MM.1S (cell line): ENCODE measurements around the gene ARHGEF12.

Experiments
- DNase-seq: peaks from one replicate; pipeline ENCODE4 v3.0.0-alpha.2; 2015
- H2AFZ ChIP-seq: fragments of 300-600 bp; sonication (generic); 2 replicates; pipeline ENCODE4 v1.6.0; 2016; ENCODE audit warnings: antibody characterized with exemption, low read length
- H3F3A ChIP-seq: fragments of 300-600 bp; sonication (generic); 2 replicates; pipeline ENCODE4 v1.6.1; 2016; ENCODE audit warnings: mild to moderate bottlenecking, antibody characterized with exemption, low read length, moderate library complexity, mixed read lengths; ENCODE audit not compliant: insufficient read depth
- H3K27ac ChIP-seq: fragments of 300-600 bp; sonication (generic); 2 replicates; pipeline ENCODE4 v1.5.1; 2016; ENCODE audit warnings: mild to moderate bottlenecking, low read length
- H3K27me3 ChIP-seq: fragments of 300-600 bp; sonication (generic); replicated peaks from 2 replicates; pipeline ENCODE4 v1.6.0; 2016; ENCODE audit warnings: low read length; ENCODE audit not compliant: insufficient read depth
- H3K36me3 ChIP-seq: fragments of 300-600 bp; sonication (generic); replicated peaks from 2 replicates; pipeline ENCODE4 v1.6.1; 2016; ENCODE audit warnings: mild to moderate bottlenecking, low read length, mixed read lengths; ENCODE audit not compliant: insufficient read depth
- H3K4me1 ChIP-seq: fragments of 300-600 bp; sonication (generic); 2 replicates; pipeline ENCODE4 v1.6.1; 2016; ENCODE audit warnings: low read length, mixed read lengths
- H3K4me2 ChIP-seq: fragments of 300-600 bp; sonication (generic); 2 replicates; pipeline ENCODE4 v1.6.0; 2016; ENCODE audit warnings: low read depth, low read length
- H3K4me3 ChIP-seq: fragments of 300-600 bp; sonication (generic); 2 replicates; pipeline ENCODE4 v1.5.1; 2016; ENCODE audit warnings: low read length, mixed read lengths
- H3K79me2 ChIP-seq: fragments of 300-600 bp; sonication (generic); 2 replicates; pipeline ENCODE4 v1.6.1; 2016; ENCODE audit warnings: mixed run types, low read length, mixed read lengths
- H3K9ac ChIP-seq: fragments of 300-600 bp; sonication (generic); 2 replicates; pipeline ENCODE4 v1.6.1; 2016; ENCODE audit warnings: low read length, mixed read lengths
- H3K9me2 ChIP-seq: fragments of 300-600 bp; sonication (generic); replicated peaks from 2 replicates; pipeline ENCODE4 v1.6.1; 2016; ENCODE audit warnings: mild to moderate bottlenecking, low read length, mixed read lengths; ENCODE audit not compliant: insufficient read depth
- H3K9me3 ChIP-seq: fragments of 300-600 bp; sonication (generic); replicated peaks from 2 replicates; pipeline ENCODE4 v1.6.1; 2016; ENCODE audit warnings: mild to moderate bottlenecking, low read length, mixed read lengths; ENCODE audit not compliant: insufficient read depth
- H4K20me1 ChIP-seq: fragments of 300-600 bp; sonication (generic); 2 replicates; pipeline ENCODE4 v1.6.1; 2016; ENCODE audit warnings: mild to moderate bottlenecking, low read length, moderate library complexity, mixed read lengths; ENCODE audit not compliant: insufficient read depth
- CTCF ChIP-seq: fragments of 300-600 bp; sonication (generic); IDR thresholded peaks from 2 replicates; pipeline ENCODE4 v1.5.1; 2016; ENCODE audit warnings: antibody characterized with exemption, low read length, mixed read lengths
- EZH2 ChIP-seq: fragments of 300-600 bp; sonication (generic); optimal IDR thresholded peaks from 2 replicates; pipeline ENCODE3; 2017; ENCODE audit warnings: low read depth, mild to moderate bottlenecking, antibody characterized with exemption, low read length, mixed read lengths
- EZH2phosphoT487 ChIP-seq: fragments of 300-600 bp; sonication (generic); IDR thresholded peaks from 2 replicates; pipeline ENCODE4 v1.6.1; 2018; ENCODE audit warnings: antibody characterized with exemption, low read length

Gene ARHGEF12, protein sequence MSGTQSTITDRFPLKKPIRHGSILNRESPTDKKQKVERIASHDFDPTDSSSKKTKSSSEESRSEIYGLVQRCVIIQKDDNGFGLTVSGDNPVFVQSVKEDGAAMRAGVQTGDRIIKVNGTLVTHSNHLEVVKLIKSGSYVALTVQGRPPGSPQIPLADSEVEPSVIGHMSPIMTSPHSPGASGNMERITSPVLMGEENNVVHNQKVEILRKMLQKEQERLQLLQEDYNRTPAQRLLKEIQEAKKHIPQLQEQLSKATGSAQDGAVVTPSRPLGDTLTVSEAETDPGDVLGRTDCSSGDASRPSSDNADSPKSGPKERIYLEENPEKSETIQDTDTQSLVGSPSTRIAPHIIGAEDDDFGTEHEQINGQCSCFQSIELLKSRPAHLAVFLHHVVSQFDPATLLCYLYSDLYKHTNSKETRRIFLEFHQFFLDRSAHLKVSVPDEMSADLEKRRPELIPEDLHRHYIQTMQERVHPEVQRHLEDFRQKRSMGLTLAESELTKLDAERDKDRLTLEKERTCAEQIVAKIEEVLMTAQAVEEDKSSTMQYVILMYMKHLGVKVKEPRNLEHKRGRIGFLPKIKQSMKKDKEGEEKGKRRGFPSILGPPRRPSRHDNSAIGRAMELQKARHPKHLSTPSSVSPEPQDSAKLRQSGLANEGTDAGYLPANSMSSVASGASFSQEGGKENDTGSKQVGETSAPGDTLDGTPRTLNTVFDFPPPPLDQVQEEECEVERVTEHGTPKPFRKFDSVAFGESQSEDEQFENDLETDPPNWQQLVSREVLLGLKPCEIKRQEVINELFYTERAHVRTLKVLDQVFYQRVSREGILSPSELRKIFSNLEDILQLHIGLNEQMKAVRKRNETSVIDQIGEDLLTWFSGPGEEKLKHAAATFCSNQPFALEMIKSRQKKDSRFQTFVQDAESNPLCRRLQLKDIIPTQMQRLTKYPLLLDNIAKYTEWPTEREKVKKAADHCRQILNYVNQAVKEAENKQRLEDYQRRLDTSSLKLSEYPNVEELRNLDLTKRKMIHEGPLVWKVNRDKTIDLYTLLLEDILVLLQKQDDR (N-terminal part only)

GRCh38 chr11:120335908-120336640 is at the start of gene ARHGEF12:
Gene ARHGEF12, plus strand, starts transcription at chr11:120336413. Its CDS starts 831 bp downstream, at chr11:120337244.
- Histone ChIP-seq H2AFZ (peak within 1 kb of the TSS; percentile 90), H3K4me1 (peaks cover 27% of the 10 kb centered on the region), H3K79me2 (peaks cover 47% of the 10 kb centered on the region), H3K27ac (peak within 1 kb of the TSS; percentile 70), H3K9me2 (no peaks in the 10 kb centered on the region), H3K9me3 (no peaks in the 10 kb centered on the region), H3K36me3 (no peaks in the 10 kb centered on the region), H3K27me3 (no peaks in the 10 kb centered on the region), H3K4me2 (peak within 1 kb of the TSS; percentile 81), H3F3A (peaks cover 40% of the 10 kb centered on the region), H4K20me1 (no peaks in the 10 kb centered on the region), H3K4me3 (peak within 1 kb of the TSS; percentile 99), H3K9ac (peak within 1 kb of the TSS; percentile 84)
- peak; percentile 96 for DNase-seq
- TF ChIP-seq EZH2phosphoT487: no peak
- peak; percentile 51 for TF ChIP-seq CTCF
- no peak for TF ChIP-seq EZH2

GRCh38 chr11:120288021-120288420 is 48.2 kb upstream of the ARHGEF12 start:
- Histone ChIP-seq H3F3A (no peaks in the 10 kb centered on the region), H3K27ac (no peak overlapping the region), H4K20me1 (no peaks in the 10 kb centered on the region), H2AFZ (no peak overlapping the region), H3K4me2 (no peak overlapping the region), H3K4me1 (no peaks in the 10 kb centered on the region), H3K27me3 (no peaks in the 10 kb centered on the region), H3K9me3 (no peaks in the 10 kb centered on the region), H3K36me3 (no peaks in the 10 kb centered on the region), H3K9me2 (no peaks in the 10 kb centered on the region), H3K9ac (no peak overlapping the region), H3K79me2 (no peaks in the 10 kb centered on the region), H3K4me3 (no peak overlapping the region)
- TF ChIP-seq CTCF (no peak), EZH2phosphoT487 (no peak), EZH2 (no peak)
- DNase-seq: no peak

DNA sequence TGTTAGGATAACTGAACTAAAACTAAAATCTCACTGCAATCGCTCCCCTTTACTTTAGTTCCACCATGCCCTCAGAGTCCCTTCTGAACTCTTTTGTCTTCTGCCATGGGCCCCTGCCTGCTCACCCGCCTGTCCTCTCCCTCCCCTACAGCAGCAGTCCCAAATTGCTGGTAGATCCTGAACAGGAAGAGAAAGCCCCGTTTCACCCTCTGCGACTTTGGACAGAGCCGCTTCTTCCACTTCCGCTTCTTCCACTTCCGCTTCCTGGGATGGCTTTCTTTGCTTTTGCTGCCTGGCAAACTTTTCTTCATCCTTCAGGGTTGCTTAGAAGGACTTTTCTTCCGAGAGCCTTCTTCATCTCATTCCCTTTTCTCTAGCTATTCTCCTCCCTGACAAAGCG is 46.8 kb upstream of the ARHGEF12 start:
- Histone ChIP-seq H3K36me3 (no peaks in the 10 kb centered on the region), H3F3A (no peaks in the 10 kb centered on the region), H3K4me2 (no peak overlapping the region), H3K79me2 (no peaks in the 10 kb centered on the region), H3K9ac (no peak overlapping the region), H3K4me3 (no peak overlapping the region), H4K20me1 (no peaks in the 10 kb centered on the region), H3K9me3 (no peaks in the 10 kb centered on the region), H3K4me1 (no peaks in the 10 kb centered on the region), H3K27me3 (no peaks in the 10 kb centered on the region), H3K9me2 (no peaks in the 10 kb centered on the region), H2AFZ (no peak overlapping the region), H3K27ac (no peak overlapping the region)
- no peak for DNase-seq
- TF ChIP-seq EZH2: no peak
- no peak for TF ChIP-seq CTCF
- no peak for TF ChIP-seq EZH2phosphoT487
